A673 (cell line): Measurements from ENCODE around the gene NEURL1B. TPM values are rescaled to one million over a fixed set of nuclear protein-coding genes. Genes with fewer than 3 reads are reported as not detected.

Experiments used
- BruUV-seq: library from RNA; stranded (reverse); fragments of 400-500 nt; replicated peaks from 2 replicates; lab custom pipeline; 2021; lab: Mats Ljungman, UMichigan
- CTCF ChIA-PET: fragments of 300-600 bp; sonication (Branson Sonifier 250); formaldehyde crosslinking; loops from one replicate; lab custom pipeline; 2022; ENCODE audit warnings: antibody characterized with exemption; lab: Charles Lee
- POLR2A ChIA-PET: fragments of 300-600 bp; sonication (Branson Sonifier 250); formaldehyde crosslinking; loops from one replicate; lab custom pipeline; 2022; ENCODE audit warnings: antibody characterized with exemption; ENCODE audit not compliant: low non-redundant PET; lab: Charles Lee
- DNase-seq: peaks from one replicate; pipeline ENCODE4 v3.0.0-alpha.2; 2015; ENCODE audit warnings: low spot score
- H3K27ac ChIP-seq: fragments of 200-600 bp; sonication (generic); 2 replicates; pipeline ENCODE4 v1.5.1; 2016; ENCODE audit warnings: mixed run types, low read depth, mild to moderate bottlenecking, mixed read lengths, antibody characterized with exemption, low read length; ENCODE audit not compliant: poor library complexity, severe bottlenecking
- H3K27me3 ChIP-seq: fragments of 200-600 bp; sonication (generic); replicated peaks from 2 replicates; pipeline ENCODE4 v1.6.1; 2017; ENCODE audit warnings: mixed run types, low read depth, mild to moderate bottlenecking, mixed read lengths, antibody characterized with exemption, low read length; ENCODE audit not compliant: insufficient read depth, poor library complexity
- H3K36me3 ChIP-seq: fragments of 200-600 bp; sonication (generic); 2 replicates; pipeline ENCODE4 v1.6.1; 2016; ENCODE audit warnings: mixed run types, mild to moderate bottlenecking, mixed read lengths, antibody characterized with exemption, low read length; ENCODE audit not compliant: insufficient read depth, poor library complexity, severe bottlenecking
- H3K4me1 ChIP-seq: fragments of 200-600 bp; sonication (generic); 2 replicates; pipeline ENCODE4 v1.6.1; 2017; ENCODE audit warnings: mixed run types, mild to moderate bottlenecking, mixed read lengths, antibody characterized with exemption, low read length; ENCODE audit not compliant: insufficient read depth, poor library complexity, severe bottlenecking
- H3K4me3 ChIP-seq: fragments of 200-600 bp; sonication (generic); 2 replicates; pipeline ENCODE4 v1.5.1; 2016; ENCODE audit warnings: low read depth, mixed run types, mild to moderate bottlenecking, mixed read lengths, low read length; ENCODE audit not compliant: poor library complexity, severe bottlenecking
- H3K9me3 ChIP-seq: fragments of 200-600 bp; sonication (generic); 2 replicates; pipeline ENCODE4 v1.6.1; 2016; ENCODE audit warnings: mixed run types, low read depth, mild to moderate bottlenecking, mixed read lengths, antibody characterized with exemption, low read length; ENCODE audit not compliant: poor library complexity, severe bottlenecking
- EZH2 ChIP-seq: fragments of 200-600 bp; sonication (generic); IDR thresholded peaks from 2 replicates; pipeline ENCODE4 v1.6.1; 2017; ENCODE audit warnings: borderline replicate concordance, low read depth, mild to moderate bottlenecking, mixed read lengths, antibody characterized with exemption, low read length; ENCODE audit not compliant: poor library complexity, severe bottlenecking
- intact Hi-C: fragments of 100-400 bp; cut with micrococcal nuclease; formaldehyde crosslinking; loops from one replicate; pipeline ENCODE4 v1.10.0; 2022; ENCODE audit not compliant: unreplicated experiment
- total RNA-seq: library from RNA; stranded (reverse); gene quantifications from 2 replicates; pipeline ENCODE4 v1.2.3, GENCODE V29; 2021
- TF ChIP-seq, protein P1 (sequence below): fragments of 300-800, 200-600 bp; sonication (generic); conservative IDR thresholded peaks from 2 replicates; pipeline ENCODE4 v1.5.1; 2017; ENCODE audit warnings: low read depth, mild to moderate bottlenecking, antibody characterized with exemption, low read length, moderate library complexity, mixed read lengths

NEURL1B gene
- total RNA-seq, 1 experiment from 2014 or later, result 5.1 TPM

DNA sequence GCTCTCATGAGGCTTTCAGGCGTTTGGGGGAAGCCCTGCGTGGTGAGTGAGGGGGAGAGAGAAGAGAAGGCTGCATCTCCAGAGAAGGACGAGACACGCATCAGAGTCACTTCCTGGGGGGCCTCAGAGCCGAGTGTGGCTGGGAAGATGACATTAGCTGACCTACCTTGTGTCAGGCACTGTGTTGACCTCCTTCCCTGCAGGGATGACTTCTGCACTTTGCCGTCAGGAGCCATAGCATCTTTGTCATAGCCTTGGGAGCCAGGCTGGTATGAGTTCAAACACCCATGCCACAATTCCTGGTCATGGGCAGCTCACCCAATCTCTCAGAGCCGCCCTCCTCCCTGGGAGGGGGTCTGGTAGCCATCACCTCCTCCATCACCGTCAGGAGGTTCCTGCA, 17.3 kb downstream of the NEURL1B start:
- no peaks in the 10 kb centered on the region for H3K4me1 ChIP-seq
- H3K27ac ChIP-seq, result no peak overlapping the region
- H3K9me3 ChIP-seq, result peaks cover 3% of the 10 kb centered on the region
- ChIA-PET CTCF (no interaction called here), POLR2A (interaction anchor here (0.6 kb wide), 1 partner anchor 420 kb away, joined by 4 read pairs; no protein-coding TSS in a partner anchor)
- intact Hi-C loops, result no loop called here
- no peak for DNase-seq
- no peak overlapping the region for H3K4me3 ChIP-seq
- no TSS peak for BruUV-seq
- no peaks in the 10 kb centered on the region for H3K27me3 ChIP-seq
- TF ChIP-seq EZH2, result no peak
- TF ChIP-seq, protein P1, sequence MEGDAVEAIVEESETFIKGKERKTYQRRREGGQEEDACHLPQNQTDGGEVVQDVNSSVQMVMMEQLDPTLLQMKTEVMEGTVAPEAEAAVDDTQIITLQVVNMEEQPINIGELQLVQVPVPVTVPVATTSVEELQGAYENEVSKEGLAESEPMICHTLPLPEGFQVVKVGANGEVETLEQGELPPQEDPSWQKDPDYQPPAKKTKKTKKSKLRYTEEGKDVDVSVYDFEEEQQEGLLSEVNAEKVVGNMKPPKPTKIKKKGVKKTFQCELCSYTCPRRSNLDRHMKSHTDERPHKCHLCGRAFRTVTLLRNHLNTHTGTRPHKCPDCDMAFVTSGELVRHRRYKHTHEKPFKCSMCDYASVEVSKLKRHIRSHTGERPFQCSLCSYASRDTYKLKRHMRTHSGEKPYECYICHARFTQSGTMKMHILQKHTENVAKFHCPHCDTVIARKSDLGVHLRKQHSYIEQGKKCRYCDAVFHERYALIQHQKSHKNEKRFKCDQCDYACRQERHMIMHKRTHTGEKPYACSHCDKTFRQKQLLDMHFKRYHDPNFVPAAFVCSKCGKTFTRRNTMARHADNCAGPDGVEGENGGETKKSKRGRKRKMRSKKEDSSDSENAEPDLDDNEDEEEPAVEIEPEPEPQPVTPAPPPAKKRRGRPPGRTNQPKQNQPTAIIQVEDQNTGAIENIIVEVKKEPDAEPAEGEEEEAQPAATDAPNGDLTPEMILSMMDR, result no peak
- H3K36me3 ChIP-seq, result no peaks in the 10 kb centered on the region

DNA sequence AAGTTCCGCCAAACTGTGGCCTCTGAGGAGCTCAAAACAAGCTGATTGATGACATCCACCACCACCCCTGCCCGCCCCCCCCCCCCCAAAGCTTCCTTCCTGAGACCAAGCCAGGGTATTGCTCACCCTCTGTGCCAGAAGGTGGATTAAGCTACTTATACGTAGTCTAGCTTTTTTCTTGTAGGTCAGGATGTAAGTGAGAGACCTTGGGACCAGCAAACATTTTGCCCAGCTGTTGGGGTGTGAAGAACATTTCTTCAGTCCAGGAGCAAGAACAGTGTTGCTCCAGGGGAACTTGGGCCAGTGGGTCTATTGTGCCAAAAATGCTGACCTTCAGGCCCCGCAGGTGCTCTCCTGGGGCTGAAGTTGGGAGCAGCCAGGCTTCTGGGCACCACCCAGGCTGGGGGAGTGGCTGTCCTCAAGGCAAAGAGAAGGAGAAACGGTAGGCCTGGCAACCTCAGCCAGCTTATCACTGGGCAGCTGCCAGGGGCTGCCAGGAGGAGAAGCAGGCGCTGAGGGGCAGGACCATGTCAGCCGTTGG, 18.0 kb downstream of the NEURL1B start:
- DNase-seq, result no peak
- Histone ChIP-seq H3K4me3 (no peak overlapping the region), H3K4me1 (no peaks in the 10 kb centered on the region), H3K36me3 (no peaks in the 10 kb centered on the region), H3K27me3 (no peaks in the 10 kb centered on the region), H3K27ac (no peak overlapping the region), H3K9me3 (peaks cover 3% of the 10 kb centered on the region)
- no TSS peak for BruUV-seq
- CTCF ChIA-PET, result no interaction called here
- intact Hi-C loops, result no loop called here
- POLR2A ChIA-PET, result interaction anchor here (0.6 kb wide), 1 partner anchor 419 kb away, joined by 4 read pairs; no protein-coding TSS in a partner anchor
- TF ChIP-seq, protein P1, result no peak
- no peak for TF ChIP-seq EZH2

GRCh38 chr5:172659570-172659908, 18.5 kb downstream of the NEURL1B start:
- POLR2A ChIA-PET, result no interaction called here
- no TSS peak for BruUV-seq
- Histone ChIP-seq H3K4me3 (no peak overlapping the region), H3K36me3 (no peaks in the 10 kb centered on the region), H3K27me3 (no peaks in the 10 kb centered on the region), H3K27ac (no peak overlapping the region), H3K9me3 (peaks cover 3% of the 10 kb centered on the region), H3K4me1 (no peaks in the 10 kb centered on the region)
- DNase-seq, result no peak
- TF ChIP-seq, protein P1, result no peak
- no peak for TF ChIP-seq EZH2
- CTCF ChIA-PET, result no interaction called here
- intact Hi-C loops, result no loop called here
